Prostate gland (tissue), 2 donors: Measurements from ENCODE around the gene SLC41A1.

ENCODE experiments used
- CTCF ChIP-seq, 4 experiments: fragments of 200-600 bp in 2 of 4; fragments of 450-650 bp in 2 of 4; sonication (generic) in 2 of 4; IDR thresholded peaks; 1 replicate in 3 of 4; 2 replicates in 1 of 4; pipeline ENCODE4 v1.5.1; 2016 to 2019; ENCODE audit warnings: antibody characterized with exemption in 4 of 4, mild to moderate bottlenecking in 2 of 4, moderate library complexity in 2 of 4
- POLR2A ChIP-seq: fragments of 450-650 bp; IDR thresholded peaks from one replicate; pipeline ENCODE4 v1.6.1; 2016; ENCODE audit warnings: antibody characterized with exemption, mild to moderate bottlenecking
- POLR2AphosphoS5 ChIP-seq: sonication (generic); formaldehyde crosslinking; IDR thresholded peaks from one replicate; pipeline ENCODE4 v1.6.1; 2017; ENCODE audit warnings: antibody characterized with exemption

GRCh38 chr1:205783433-205783795, 29.6 kb downstream of the SLC41A1 start:
- no peak for TF ChIP-seq CTCF (IDR thresholded peaks at IDR 0.05)
- no peak for TF ChIP-seq POLR2A
- TF ChIP-seq POLR2AphosphoS5 = no peak
